Stimulated activated CD4-positive, alpha-beta T cell treated with anti-CD3 and anti-CD28 coated beads, Interleukin-4, amount 100 ng/mL, for 4 hours (primary cell): ENCODE data around the gene C2CD2.

Experiments used
- DNase-seq, 2 experiments: peaks; one replicate each; pipeline ENCODE4 v3.0.0-alpha.2; 2020

The C2CD2 gene

DNA sequence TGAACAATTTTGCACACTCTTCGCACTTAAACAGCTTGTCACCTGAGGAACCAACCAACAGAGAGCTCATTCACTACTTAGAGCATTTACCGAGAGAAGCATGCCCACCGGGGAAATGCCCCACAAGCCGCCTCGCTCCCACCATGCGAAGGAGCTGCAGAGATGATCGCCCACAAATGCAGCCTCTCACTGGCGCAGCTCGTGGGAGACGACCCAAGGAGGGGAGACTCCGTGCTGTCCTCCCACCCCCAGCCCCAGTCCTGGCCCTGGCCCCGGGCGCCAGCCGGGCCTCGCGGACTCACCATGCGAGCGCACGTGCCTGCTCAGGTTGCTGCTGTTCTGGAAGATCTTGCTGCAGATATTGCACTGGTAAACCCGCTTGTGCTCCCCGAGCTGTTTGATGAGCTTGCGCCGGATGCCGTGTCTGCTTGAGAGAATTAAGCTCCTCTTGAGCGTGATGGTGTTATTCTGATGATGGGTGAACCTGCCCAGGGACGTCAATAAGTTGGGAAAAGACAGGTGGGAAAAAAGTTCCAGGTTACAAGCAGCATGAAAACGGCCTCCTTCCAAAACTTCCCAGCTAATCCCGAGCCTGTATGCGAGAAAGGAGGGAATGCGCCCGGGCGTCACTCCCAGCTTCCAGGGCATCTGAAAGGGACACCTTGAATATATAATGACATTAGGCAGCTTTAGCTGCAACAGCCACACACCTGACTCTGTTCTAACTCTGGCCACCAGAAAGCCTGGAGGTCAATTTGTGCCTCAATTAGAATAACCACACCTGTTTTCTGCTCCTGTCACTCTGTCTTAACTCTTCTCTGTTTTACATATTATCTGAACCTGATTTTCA lies 117.4 kb downstream of the C2CD2 start:
- no peak for DNase-seq

DNA sequence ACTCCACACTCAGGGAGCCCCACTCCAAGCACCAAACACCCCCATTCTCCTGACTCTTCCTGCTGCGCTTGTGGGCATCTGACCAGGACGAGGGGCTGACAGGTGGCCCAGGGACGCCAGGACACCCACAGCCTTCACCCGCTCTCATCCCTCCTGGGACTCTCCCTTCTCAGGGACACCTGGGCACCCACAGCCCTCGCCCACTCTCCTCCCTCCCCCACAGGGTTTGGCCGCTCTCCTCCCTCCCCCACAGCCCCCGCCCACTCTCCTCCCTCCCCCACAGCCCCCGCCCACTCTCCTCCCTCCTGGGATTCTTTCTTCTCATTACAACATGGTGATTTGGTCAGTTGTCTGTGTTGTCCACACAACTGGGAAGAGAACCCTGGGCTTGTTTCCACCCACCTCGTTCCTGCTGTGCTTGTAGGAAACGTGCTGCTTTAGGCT lies 118.1 kb downstream of the C2CD2 start:
- DNase-seq, result no peak
